Measurements from ENCODE around the gene SLC13A2. TPM values are rescaled to one million over a fixed set of nuclear protein-coding genes. Genes with fewer than 3 reads are reported as not detected.

SLC13A2 gene
- total and polyA plus RNA-seq, 4 donors = 23.8 TPM; not detected in 3

DNA sequence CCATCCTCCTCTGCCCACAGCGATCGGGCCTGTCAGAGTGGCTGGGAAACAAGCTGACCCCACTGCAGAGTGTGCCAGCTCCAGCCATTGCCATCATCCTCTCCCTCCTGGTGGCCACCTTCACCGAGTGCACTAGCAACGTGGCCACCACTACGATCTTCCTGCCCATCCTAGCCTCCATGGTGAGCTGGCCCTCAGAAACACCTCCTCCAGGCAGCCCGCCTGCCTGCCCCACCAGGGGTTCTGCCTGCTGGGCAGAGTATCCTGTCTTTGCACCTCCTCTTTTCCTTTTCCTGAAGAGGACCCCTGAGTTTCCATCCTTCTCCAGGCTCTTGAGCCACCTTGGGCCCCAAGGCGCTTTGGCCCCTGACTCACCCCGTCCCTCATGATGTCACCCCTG, 22.2 kb downstream of the SLC13A2 start:
- H3K27ac ChIP-seq (ENCODE audit: low read depth in 1 of 2, low read length in 2 of 2) = no peak overlapping the region
- H3K9me3 ChIP-seq (ENCODE audit: control insufficient read depth, low read length) = no peaks in the 10 kb centered on the region
- no peak overlapping the region for H3K4me3 ChIP-seq (ENCODE audit: low read length in 2 of 2)
- intact Hi-C loops (cut with DNase I) = loop anchor here in 1 of 2 donors (2.0 to 5.0 kb wide), 2 partner anchors 45 to 117 kb away; partner anchors contain the start of gene RSKR
- DNase-seq = no peak
- 88 to 91% methylated on average over 8 of the region's 8 CpGs for WGBS, 2 donors
- no peaks in the 10 kb centered on the region for H3K36me3 ChIP-seq (ENCODE audit: control insufficient read depth in 1 of 2, insufficient read depth in 2 of 2, low read length in 1 of 2)
- no peaks in the 10 kb centered on the region for H3K4me1 ChIP-seq (ENCODE audit: control insufficient read depth in 1 of 2, insufficient read depth in 2 of 2, low read length in 2 of 2)
- ATAC-seq (ENCODE audit: low FRiP score) = no peak
- H3K27me3 ChIP-seq (ENCODE audit: control insufficient read depth in 1 of 2, insufficient read depth in 2 of 2, low read length in 1 of 2) = peaks cover 0 to 1% of the 10 kb centered on the region in 2 donors

GRCh38 chr17:28497931-28498330, 24.5 kb downstream of the SLC13A2 start:
- ATAC-seq (ENCODE audit: low FRiP score) = no peak
- no peak overlapping the region for H3K27ac ChIP-seq (ENCODE audit: low read depth in 1 of 2, low read length in 2 of 2)
- H3K27me3 ChIP-seq (ENCODE audit: control insufficient read depth in 1 of 2, insufficient read depth in 2 of 2, low read length in 1 of 2) = peaks cover 0 to 1% of the 10 kb centered on the region in 2 donors
- no peak for DNase-seq
- 50 to 55% methylated on average over 9 of the region's 9 CpGs for WGBS, 2 donors
- H3K4me1 ChIP-seq (ENCODE audit: control insufficient read depth in 1 of 2, insufficient read depth in 2 of 2, low read length in 2 of 2) = no peaks in the 10 kb centered on the region
- H3K9me3 ChIP-seq (ENCODE audit: control insufficient read depth, low read length) = no peaks in the 10 kb centered on the region
- intact Hi-C loops (cut with DNase I) = loop anchor here in 1 of 2 donors (5.0 kb wide), 1 partner anchor 114 kb away; the partner anchor contains the start of gene RSKR
- no peaks in the 10 kb centered on the region for H3K36me3 ChIP-seq (ENCODE audit: control insufficient read depth in 1 of 2, insufficient read depth in 2 of 2, low read length in 1 of 2)
- no peak overlapping the region for H3K4me3 ChIP-seq (ENCODE audit: low read length in 2 of 2)

- WGBS, 2 donors = 48 to 55% methylated on average over 12 of the region's 12 CpGs
- H3K9me3 ChIP-seq (ENCODE audit: control insufficient read depth, low read length) = no peaks in the 10 kb centered on the region
- H3K36me3 ChIP-seq (ENCODE audit: control insufficient read depth in 1 of 2, insufficient read depth in 2 of 2, low read length in 1 of 2) = no peaks in the 10 kb centered on the region
- no peak for ATAC-seq (ENCODE audit: low FRiP score)
- intact Hi-C loops (cut with DNase I) = loop anchor here in 1 of 2 donors (5.0 kb wide), 1 partner anchor 113 kb away; the partner anchor contains the start of gene RSKR
- H3K4me3 ChIP-seq (ENCODE audit: low read length in 2 of 2) = no peak overlapping the region
- no peak for DNase-seq
- no peak overlapping the region for H3K27ac ChIP-seq (ENCODE audit: low read depth in 1 of 2, low read length in 2 of 2)
- H3K4me1 ChIP-seq (ENCODE audit: control insufficient read depth in 1 of 2, insufficient read depth in 2 of 2, low read length in 2 of 2) = no peaks in the 10 kb centered on the region
- H3K27me3 ChIP-seq (ENCODE audit: control insufficient read depth in 1 of 2, insufficient read depth in 2 of 2, low read length in 1 of 2) = no peaks in the 10 kb centered on the region
Measured at GRCh38 chr17:28498652-28499363, 25.4 kb downstream of the SLC13A2 start.

GRCh38 chr17:28499364-28499664, 25.9 kb downstream of the SLC13A2 start:
- Histone ChIP-seq H3K27me3 (ENCODE audit: control insufficient read depth in 1 of 2, insufficient read depth in 2 of 2, low read length in 1 of 2) (no peaks in the 10 kb centered on the region), H3K4me1 (ENCODE audit: control insufficient read depth in 1 of 2, insufficient read depth in 2 of 2, low read length in 2 of 2) (no peaks in the 10 kb centered on the region), H3K27ac (ENCODE audit: low read depth in 1 of 2, low read length in 2 of 2) (no peak overlapping the region), H3K36me3 (ENCODE audit: control insufficient read depth in 1 of 2, insufficient read depth in 2 of 2, low read length in 1 of 2) (no peaks in the 10 kb centered on the region), H3K4me3 (ENCODE audit: low read length in 2 of 2) (no peak overlapping the region), H3K9me3 (ENCODE audit: control insufficient read depth, low read length) (no peaks in the 10 kb centered on the region)
- WGBS, 2 donors = 89 to 90% methylated on average over 9 of the region's 9 CpGs
- DNase-seq (no peak), ATAC-seq (ENCODE audit: low FRiP score) (no peak)
- intact Hi-C loops (cut with DNase I) = loop anchor here in 1 of 2 donors (5.0 kb wide), 1 partner anchor 113 kb away; the partner anchor contains the start of gene RSKR

DNA sequence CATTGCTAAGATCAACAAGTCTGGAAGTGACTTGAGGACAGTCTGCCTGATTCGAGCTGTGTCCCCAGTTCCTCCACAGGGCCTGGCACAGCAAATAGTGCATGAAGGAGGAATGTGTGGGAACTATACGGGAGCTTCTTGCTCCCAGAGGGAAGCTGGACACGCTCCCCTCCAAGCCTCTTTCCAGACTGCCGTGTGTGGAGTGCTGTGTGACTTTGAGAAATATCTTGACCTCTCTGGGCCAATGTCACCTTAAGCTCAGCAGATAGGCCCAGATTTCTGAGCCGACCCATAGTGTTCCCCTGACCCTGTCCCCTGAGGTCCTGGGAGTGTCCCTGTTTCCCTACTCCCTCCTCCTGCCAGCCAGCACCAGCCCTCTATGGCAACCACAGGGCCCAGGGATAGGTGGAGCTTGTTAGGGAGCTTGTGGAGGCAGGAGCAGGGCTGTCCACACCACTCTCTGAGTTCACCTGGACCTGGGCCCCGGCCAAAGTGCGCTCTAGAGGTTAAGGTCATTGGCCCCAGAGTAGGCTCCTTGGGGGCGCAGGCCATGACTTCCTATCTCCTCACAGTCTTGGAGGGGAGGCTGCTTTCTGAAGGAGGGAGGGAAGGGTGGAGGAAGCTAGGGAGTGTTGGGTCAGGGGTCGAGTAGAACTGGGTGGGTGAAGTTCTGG, 26.4 kb downstream of the SLC13A2 start:
- intact Hi-C loops (cut with DNase I) = loop anchor here in 1 of 2 donors (5.0 kb wide), 1 partner anchor 112 kb away; the partner anchor contains the start of gene RSKR
- DNase-seq = no peak
- Histone ChIP-seq H3K4me1 (ENCODE audit: control insufficient read depth in 1 of 2, insufficient read depth in 2 of 2, low read length in 2 of 2) (no peaks in the 10 kb centered on the region), H3K27ac (ENCODE audit: low read depth in 1 of 2, low read length in 2 of 2) (no peak overlapping the region), H3K4me3 (ENCODE audit: low read length in 2 of 2) (no peak overlapping the region), H3K9me3 (ENCODE audit: control insufficient read depth, low read length) (no peaks in the 10 kb centered on the region), H3K36me3 (ENCODE audit: control insufficient read depth in 1 of 2, insufficient read depth in 2 of 2, low read length in 1 of 2) (no peaks in the 10 kb centered on the region), H3K27me3 (ENCODE audit: control insufficient read depth in 1 of 2, insufficient read depth in 2 of 2, low read length in 1 of 2) (no peaks in the 10 kb centered on the region)
- no peak for ATAC-seq (ENCODE audit: low FRiP score)
- 68 to 70% methylated on average over 9 of the region's 9 CpGs for WGBS, 2 donors

- DNase-seq (no peak), ATAC-seq (ENCODE audit: low FRiP score) (no peak)
- Histone ChIP-seq H3K4me1 (ENCODE audit: control insufficient read depth in 1 of 2, insufficient read depth in 2 of 2, low read length in 2 of 2) (no peaks in the 10 kb centered on the region), H3K36me3 (ENCODE audit: control insufficient read depth in 1 of 2, insufficient read depth in 2 of 2, low read length in 1 of 2) (no peaks in the 10 kb centered on the region), H3K27ac (ENCODE audit: low read depth in 1 of 2, low read length in 2 of 2) (no peak overlapping the region), H3K27me3 (ENCODE audit: control insufficient read depth in 1 of 2, insufficient read depth in 2 of 2, low read length in 1 of 2) (no peaks in the 10 kb centered on the region), H3K4me3 (ENCODE audit: low read length in 2 of 2) (no peak overlapping the region), H3K9me3 (ENCODE audit: control insufficient read depth, low read length) (no peaks in the 10 kb centered on the region)
- intact Hi-C loops (cut with DNase I) = no loop called here
- 67 to 72% methylated on average over 13 of the region's 13 CpGs for WGBS, 2 donors
Measured at GRCh38 chr17:28500712-28501379, 27.4 kb downstream of the SLC13A2 start.

DNA sequence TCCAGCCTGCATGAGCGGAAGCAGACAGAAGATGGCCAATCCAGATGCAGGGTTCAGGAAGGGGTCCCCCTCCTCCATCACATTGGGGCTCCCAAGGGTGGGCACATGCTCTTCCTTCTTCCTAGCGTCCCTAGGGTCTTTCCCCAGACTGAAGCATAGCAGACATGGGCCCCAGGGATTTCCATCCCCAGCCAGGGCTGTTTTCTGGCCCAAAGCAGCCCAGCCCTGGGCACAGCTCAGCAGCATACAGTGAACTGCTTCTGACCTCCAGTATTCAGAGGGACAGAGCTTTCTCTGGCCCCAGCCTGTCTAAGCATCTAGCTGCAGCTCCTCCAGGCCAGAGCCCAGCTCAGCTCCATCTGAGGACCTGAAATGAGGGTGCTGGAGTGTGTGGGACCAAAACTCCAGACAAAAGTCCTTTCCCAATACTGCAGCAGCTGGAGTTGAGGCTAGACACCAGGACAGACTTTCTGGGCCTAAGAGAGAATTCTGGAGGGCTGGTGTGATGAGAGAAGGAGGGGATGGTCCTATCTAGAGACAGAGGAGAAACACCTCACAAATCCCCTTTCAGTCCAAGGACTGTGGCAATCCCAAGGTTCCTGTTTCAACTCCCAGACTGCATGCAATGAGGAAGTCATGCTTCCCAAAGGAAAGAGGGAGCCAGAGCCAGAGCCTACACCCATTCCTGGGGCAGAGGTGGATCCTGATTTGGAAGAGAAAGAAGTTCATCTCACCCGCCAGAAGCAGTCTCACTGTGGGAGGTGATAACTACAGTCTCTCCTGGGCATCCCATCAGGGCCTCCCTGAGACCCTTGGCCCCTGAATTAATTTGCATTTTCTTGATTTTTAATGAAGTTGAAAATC, 28.2 kb downstream of the SLC13A2 start:
- no peaks in the 10 kb centered on the region for H3K36me3 ChIP-seq (ENCODE audit: control insufficient read depth in 1 of 2, insufficient read depth in 2 of 2, low read length in 1 of 2)
- no peaks in the 10 kb centered on the region for H3K27me3 ChIP-seq (ENCODE audit: control insufficient read depth in 1 of 2, insufficient read depth in 2 of 2, low read length in 1 of 2)
- ATAC-seq (ENCODE audit: low FRiP score) = no peak
- no peak for DNase-seq
- H3K27ac ChIP-seq (ENCODE audit: low read depth in 1 of 2, low read length in 2 of 2) = no peak overlapping the region
- WGBS, 2 donors = 66 to 73% methylated on average over 3 of the region's 3 CpGs
- H3K4me3 ChIP-seq (ENCODE audit: low read length in 2 of 2) = no peak overlapping the region
- intact Hi-C loops (cut with DNase I) = no loop called here
- no peaks in the 10 kb centered on the region for H3K4me1 ChIP-seq (ENCODE audit: control insufficient read depth in 1 of 2, insufficient read depth in 2 of 2, low read length in 2 of 2)
- H3K9me3 ChIP-seq (ENCODE audit: control insufficient read depth, low read length) = no peaks in the 10 kb centered on the region

- no peaks in the 10 kb centered on the region for H3K36me3 ChIP-seq (ENCODE audit: control insufficient read depth in 1 of 2, insufficient read depth in 2 of 2, low read length in 1 of 2)
- ATAC-seq (ENCODE audit: low FRiP score) (no peak), DNase-seq (no peak)
- WGBS, 2 donors = 46 to 50% methylated on average over 3 of the region's 3 CpGs
- no peak overlapping the region for H3K4me3 ChIP-seq (ENCODE audit: low read length in 2 of 2)
- H3K27ac ChIP-seq (ENCODE audit: low read depth in 1 of 2, low read length in 2 of 2) = no peak overlapping the region
- no peaks in the 10 kb centered on the region for H3K9me3 ChIP-seq (ENCODE audit: control insufficient read depth, low read length)
- intact Hi-C loops (cut with DNase I) = no loop called here
- no peaks in the 10 kb centered on the region for H3K27me3 ChIP-seq (ENCODE audit: control insufficient read depth in 1 of 2, insufficient read depth in 2 of 2, low read length in 1 of 2)
- no peaks in the 10 kb centered on the region for H3K4me1 ChIP-seq (ENCODE audit: control insufficient read depth in 1 of 2, insufficient read depth in 2 of 2, low read length in 2 of 2)
Measured at GRCh38 chr17:28503420-28503819, 30.0 kb downstream of the SLC13A2 start.

All from aorta (tissue), 5 donors.